IgD-negative memory B cell (primary cell): ENCODE measurements around the gene MX2. TPM values are rescaled to one million over a fixed set of nuclear protein-coding genes. Genes with fewer than 3 reads are reported as not detected.
"Not testable (repeated sequence)": the region's sequence is repeated elsewhere in the genome, so short reads cannot be mapped to it uniquely, and the experiment has no call there.

Experiments used
- H3K27ac Mint-ChIP-seq, 3 donors: one replicate each; pipeline ENCODE4 v1.8.0; 2020 to 2022; ENCODE audit warnings: mild to moderate bottlenecking in 3 of 3, mixed read lengths in 3 of 3, moderate library complexity in 1 of 3
- H3K27me3 Mint-ChIP-seq: one replicate; pipeline ENCODE4 v1.8.0; 2021; ENCODE audit warnings: mixed read lengths
- H3K36me3 Mint-ChIP-seq: one replicate; pipeline ENCODE4 v1.8.0; 2020; ENCODE audit warnings: mild to moderate bottlenecking, mixed read lengths
- H3K4me1 Mint-ChIP-seq, 3 donors: one replicate each; pipeline ENCODE4 v1.8.0; 2020 to 2022; ENCODE audit warnings: mixed read lengths in 3 of 3, mild to moderate bottlenecking in 1 of 3
- H3K4me3 Mint-ChIP-seq, 4 donors: one replicate each; pipeline ENCODE4 v1.8.0; 2020 to 2022; ENCODE audit warnings: mild to moderate bottlenecking in 4 of 4, mixed read lengths in 4 of 4, moderate library complexity in 3 of 4
- H3K9me3 Mint-ChIP-seq, 3 donors: one replicate each; pipeline ENCODE4 v1.8.0; 2020 to 2021; ENCODE audit warnings: mixed read lengths in 3 of 3, mild to moderate bottlenecking in 1 of 3
- polyA plus RNA-seq: library from polyadenylated mRNA; unstranded; fragments of 300-500 nt; fragmentation: Illumina TruSeq; gene quantifications from one replicate; pipeline ENCODE4 v1.2.3, GENCODE V29; 2021

MX2 gene
- polyA plus RNA-seq, 1 donor from 2014 or later, result 36.6 TPM

GRCh38 chr21:41350436-41351155 lies 11.2 kb upstream of the MX2 start:
- Mint-ChIP-seq H3K9me3 (no peaks in the 10 kb centered on the region), H3K27me3 (peaks cover 12% of the 10 kb centered on the region), H3K36me3 (no peaks in the 10 kb centered on the region), H3K27ac (no peak overlapping the region), H3K4me1 (peaks cover 0 to 2% (median 0%) of the 10 kb centered on the region in 3 donors), H3K4me3 (no peak overlapping the region)

- Mint-ChIP-seq H3K36me3 (peaks cover 1% of the 10 kb centered on the region), H3K4me3 (peak overlapping the region in 1 of 4 donors; percentile 39), H3K9me3 (no peaks in the 10 kb centered on the region), H3K4me1 (peaks cover 11% of the 10 kb centered on the region in 3 donors), H3K27ac (peak overlapping the region in 1 of 3 donors; percentile 17), H3K27me3 (no peaks in the 10 kb centered on the region)
Measured at GRCh38 chr21:41357546-41357945, 4.3 kb upstream of the MX2 start.

GRCh38 chr21:41358193-41359166 lies 3.3 kb upstream of the MX2 start:
- Mint-ChIP-seq H3K4me3 (peak overlapping the region in 2 of 4 donors; percentile 33 to 64), H3K9me3 (no peaks in the 10 kb centered on the region), H3K27me3 (no peaks in the 10 kb centered on the region), H3K36me3 (peaks cover 1% of the 10 kb centered on the region), H3K27ac (peak overlapping the region in 2 of 3 donors; percentile 72 to 75), H3K4me1 (peaks cover 11 to 18% (median 14%) of the 10 kb centered on the region in 3 donors)

- Mint-ChIP-seq H3K27ac (peak overlapping the region in 1 of 3 donors; percentile 75), H3K27me3 (no peaks in the 10 kb centered on the region), H3K9me3 (no peaks in the 10 kb centered on the region), H3K4me3 (peak overlapping the region in 1 of 4 donors; percentile 42), H3K36me3 (peaks cover 1% of the 10 kb centered on the region), H3K4me1 (peaks cover 11 to 25% (median 16%) of the 10 kb centered on the region in 3 donors)
Measured at GRCh38 chr21:41359286-41359685, 2.5 kb upstream of the MX2 start.

- H3K9me3 Mint-ChIP-seq, H3K27ac Mint-ChIP-seq, H3K36me3 Mint-ChIP-seq, H3K27me3 Mint-ChIP-seq: not testable (repeated sequence)
- H3K4me3 Mint-ChIP-seq, result peak overlapping the region in 1 of 4 donors; percentile 42
- H3K4me1 Mint-ChIP-seq, result peaks cover 12 to 25% (median 16%) of the 10 kb centered on the region in 3 donors
Measured at GRCh38 chr21:41359754-41360071, 2.1 kb upstream of the MX2 start.

GRCh38 chr21:41360072-41360821 lies 1.6 kb upstream of the MX2 start:
- Mint-ChIP-seq H3K4me1 (peaks cover 15 to 31% (median 21%) of the 10 kb centered on the region in 3 donors), H3K36me3 (peaks cover 2% of the 10 kb centered on the region), H3K9me3 (no peaks in the 10 kb centered on the region), H3K4me3 (peak overlapping the region in 1 of 4 donors; percentile 91), H3K27me3 (no peaks in the 10 kb centered on the region), H3K27ac (peak overlapping the region; percentile 10 to 98 (median 83))

GRCh38 chr21:41361053-41361785 lies 608 bp upstream of the MX2 start:
- Mint-ChIP-seq H3K27me3 (no peaks in the 10 kb centered on the region), H3K36me3 (peaks cover 7% of the 10 kb centered on the region), H3K4me3 (peak overlapping the region; percentile 91 to 99 (median 94)), H3K9me3 (no peaks in the 10 kb centered on the region), H3K4me1 (peaks cover 15 to 41% (median 29%) of the 10 kb centered on the region in 3 donors), H3K27ac (peak overlapping the region; percentile 96 to 99 (median 98))

- H3K36me3 Mint-ChIP-seq, result peaks cover 7% of the 10 kb centered on the region
- no peaks in the 10 kb centered on the region for H3K9me3 Mint-ChIP-seq
Measured at GRCh38 chr21:41362605-41363369, 960 bp downstream of the MX2 start.

GRCh38 chr21:41363370-41364270 lies 1.8 kb downstream of the MX2 start:
- Mint-ChIP-seq H3K36me3 (peaks cover 7% of the 10 kb centered on the region), H3K4me1 (peaks cover 31 to 61% (median 49%) of the 10 kb centered on the region in 3 donors), H3K9me3 (no peaks in the 10 kb centered on the region), H3K27ac (peak overlapping the region; percentile 96 to 99 (median 98)), H3K4me3 (peak overlapping the region; percentile 91 to 99 (median 94)), H3K27me3 (no peaks in the 10 kb centered on the region)

More at GRCh38 chr21:41362605-41363369, 960 bp downstream of the MX2 start:
- peak overlapping the region; percentile 91 to 99 (median 94) for H3K4me3 Mint-ChIP-seq
- H3K27ac Mint-ChIP-seq, result peak overlapping the region; percentile 96 to 99 (median 98)
- H3K27me3 Mint-ChIP-seq, result no peaks in the 10 kb centered on the region
- peaks cover 25 to 53% (median 41%) of the 10 kb centered on the region in 3 donors for H3K4me1 Mint-ChIP-seq

- Mint-ChIP-seq H3K9me3 (no peaks in the 10 kb centered on the region), H3K4me1 (peaks cover 32 to 68% (median 54%) of the 10 kb centered on the region in 3 donors), H3K27ac (peak overlapping the region in 2 of 3 donors; percentile 25 to 53), H3K4me3 (peak overlapping the region in 2 of 4 donors; percentile 65 to 91), H3K27me3 (peaks cover 1% of the 10 kb centered on the region), H3K36me3 (peaks cover 7% of the 10 kb centered on the region)
Measured at GRCh38 chr21:41364308-41364707, 2.5 kb downstream of the MX2 start.

- peak overlapping the region in 2 of 3 donors; percentile 56 to 92 for H3K27ac Mint-ChIP-seq
- peaks cover 1% of the 10 kb centered on the region for H3K27me3 Mint-ChIP-seq
- H3K4me1 Mint-ChIP-seq, result peaks cover 39 to 77% (median 54%) of the 10 kb centered on the region in 3 donors
- H3K4me3 Mint-ChIP-seq, result peak overlapping the region in 3 of 4 donors; percentile 17 to 90 (median 19)
- peaks cover 7% of the 10 kb centered on the region for H3K36me3 Mint-ChIP-seq
- H3K9me3 Mint-ChIP-seq, result no peaks in the 10 kb centered on the region
Measured at GRCh38 chr21:41365377-41366107, 3.7 kb downstream of the MX2 start.
